Esophagus squamous epithelium (tissue), 4 donors: ENCODE data around the gene RELCH.

Experiments used
- CTCF ChIP-seq, 6 experiments: fragments of 450-650 bp in 4 of 6; fragments of 200-600 bp in 2 of 6; sonication (generic) in 2 of 6; IDR thresholded peaks; one replicate each; pipeline ENCODE4 v1.5.1; 2016 to 2019; ENCODE audit warnings: antibody characterized with exemption in 6 of 6, mild to moderate bottlenecking in 4 of 6, moderate library complexity in 4 of 6
- POLR2A ChIP-seq, 4 donors: fragments of 450-650 bp; IDR thresholded peaks; one replicate each; pipeline ENCODE4 v1.6.1; 2017; ENCODE audit warnings: antibody characterized with exemption in 4 of 4, mild to moderate bottlenecking in 4 of 4, moderate library complexity in 3 of 4

DNA sequence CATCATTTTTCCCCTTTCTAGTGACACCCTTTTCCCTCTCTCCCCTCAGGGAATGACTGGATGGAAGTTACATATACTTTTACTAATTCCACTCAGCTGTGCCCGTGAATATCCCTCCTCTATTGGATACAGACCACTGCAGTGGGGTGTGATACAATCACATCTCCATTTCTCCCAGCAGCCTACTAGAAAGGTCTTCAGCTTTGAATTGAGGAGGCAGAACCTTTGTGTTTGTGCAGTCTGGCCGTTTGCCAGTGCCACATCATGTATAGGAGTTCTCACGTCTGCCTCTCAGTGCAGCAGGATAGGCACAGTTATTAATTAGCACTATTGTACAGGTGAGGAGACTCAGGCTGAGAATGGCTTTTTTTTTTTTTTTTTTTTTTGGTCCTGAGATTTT is 154.4 kb downstream of the RELCH start:
- no peak for TF ChIP-seq CTCF (IDR thresholded peaks at IDR 0.05)
- TF ChIP-seq POLR2A (IDR thresholded peaks at IDR 0.05) = no peak
